ENCODE data around the gene NPPB.

DNA sequence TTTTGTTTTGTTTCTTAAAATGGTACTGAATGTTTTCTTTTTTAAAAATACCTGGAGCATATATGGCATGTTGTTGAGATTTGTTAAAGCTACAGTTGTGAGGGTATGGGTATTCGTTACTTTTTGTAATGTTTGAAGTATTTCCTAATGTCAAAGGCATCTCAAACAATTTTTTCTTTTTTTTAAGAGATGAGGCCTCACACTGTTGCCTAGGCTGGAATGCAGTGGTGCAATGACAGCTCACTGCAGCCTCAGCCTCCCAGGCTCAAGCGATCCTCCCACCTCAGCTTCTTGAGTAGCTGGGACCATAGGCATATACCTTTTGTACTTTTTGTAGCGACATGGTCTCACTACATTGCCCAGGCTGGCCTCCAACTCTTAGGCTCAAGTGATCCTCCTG lies 36.7 kb downstream of the NPPB start:
- TF ChIP-seq CTCF (conservative IDR thresholded peaks at IDR 0.05 in 1 of 2, IDR thresholded peaks at IDR 0.05 in 1 of 2; ENCODE audit: low read depth in 1 of 2, low read length in 2 of 2) (no peak), EZH2 (IDR thresholded peaks at IDR 0.05; ENCODE audit: low read length, missing control alignments) (no peak)

Measured in fibroblast of lung (primary cell).